Progenitor cell of endocrine pancreas (in vitro differentiated cells): ENCODE results near the gene BCAS3. TPM values are rescaled to one million over a fixed set of nuclear protein-coding genes. Genes with fewer than 3 reads are reported as not detected.

Experiments
- DNase-seq: peaks from one replicate; pipeline ENCODE4 v3.0.0; 2021; ENCODE audit warnings: low spot score; ENCODE audit not compliant: unreplicated experiment
- H3K27ac Mint-ChIP-seq: 2 replicates; pipeline ENCODE4 v1.8.0; 2021; ENCODE audit warnings: mild to moderate bottlenecking, moderate library complexity, mixed read lengths
- H3K27me3 Mint-ChIP-seq: 2 replicates; pipeline ENCODE4 v1.8.0; 2021; ENCODE audit warnings: mixed read lengths
- H3K36me3 Mint-ChIP-seq: 2 replicates; pipeline ENCODE4 v1.8.0; 2022; ENCODE audit warnings: mixed read lengths; ENCODE audit not compliant: insufficient read depth
- H3K4me1 Mint-ChIP-seq: 2 replicates; pipeline ENCODE4 v1.8.0; 2021; ENCODE audit warnings: low read depth, mixed read lengths
- H3K4me3 Mint-ChIP-seq: 2 replicates; pipeline ENCODE4 v1.8.0; 2021; ENCODE audit warnings: low read depth, mild to moderate bottlenecking, moderate library complexity, mixed read lengths
- H3K9me3 Mint-ChIP-seq: 2 replicates; pipeline ENCODE4 v1.8.0; 2021; ENCODE audit warnings: low read depth, mixed read lengths
- total RNA-seq: library from RNA; stranded (reverse); gene quantifications from 2 replicates; pipeline ENCODE4 v1.2.1, GENCODE V29; 2021
- TF ChIP-seq, protein P1 (sequence below): fragments of 200-600 bp; sonication (generic); IDR thresholded peaks from one replicate; pipeline ENCODE4 v1.5.0; 2021; ENCODE audit warnings: antibody characterized with exemption, mild to moderate bottlenecking; ENCODE audit not compliant: unreplicated experiment

Gene BCAS3
- total RNA-seq, 1 donor from 2014 or later, result 36.1 TPM

DNA sequence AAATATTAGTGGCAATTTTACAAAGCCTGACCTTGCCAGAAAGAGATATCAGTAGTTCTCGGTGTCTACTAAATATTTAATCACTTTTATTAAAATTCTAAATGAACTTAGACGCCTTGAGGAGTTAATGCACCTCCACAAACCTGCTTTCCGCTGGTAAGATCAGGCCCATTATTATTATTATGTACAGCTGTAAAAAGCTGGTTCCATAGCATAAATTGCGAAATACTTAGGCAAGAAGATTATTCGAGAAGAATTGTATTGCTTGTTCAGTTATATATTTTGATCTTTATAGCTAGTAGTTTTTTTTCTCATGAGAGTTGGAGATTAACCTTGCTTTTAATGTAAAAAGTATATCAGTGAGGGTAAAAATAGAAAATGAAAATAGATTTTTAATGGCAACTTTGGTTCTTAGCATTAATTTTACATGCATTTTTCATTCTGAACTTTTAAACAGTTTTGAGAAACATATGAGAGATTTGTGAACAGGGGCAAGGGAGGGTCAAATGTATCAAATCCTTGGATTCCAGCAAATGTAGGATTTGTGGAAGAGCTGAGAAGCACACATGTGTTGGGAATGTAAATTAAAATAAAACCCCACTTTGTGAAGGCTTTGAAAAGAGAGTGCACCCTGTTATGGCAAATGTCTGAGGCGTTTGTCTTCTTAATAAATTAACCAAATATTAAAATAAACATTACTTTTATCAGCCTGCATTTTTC, 471.6 kb downstream of the BCAS3 start:
- Mint-ChIP-seq H3K27ac (no peak overlapping the region), H3K27me3 (peaks cover 3% of the 10 kb centered on the region), H3K4me3 (no peak overlapping the region), H3K9me3 (peaks cover 3% of the 10 kb centered on the region), H3K4me1 (peaks cover 31% of the 10 kb centered on the region), H3K36me3 (no peaks in the 10 kb centered on the region)
- no peak for DNase-seq
- TF ChIP-seq, protein P1, sequence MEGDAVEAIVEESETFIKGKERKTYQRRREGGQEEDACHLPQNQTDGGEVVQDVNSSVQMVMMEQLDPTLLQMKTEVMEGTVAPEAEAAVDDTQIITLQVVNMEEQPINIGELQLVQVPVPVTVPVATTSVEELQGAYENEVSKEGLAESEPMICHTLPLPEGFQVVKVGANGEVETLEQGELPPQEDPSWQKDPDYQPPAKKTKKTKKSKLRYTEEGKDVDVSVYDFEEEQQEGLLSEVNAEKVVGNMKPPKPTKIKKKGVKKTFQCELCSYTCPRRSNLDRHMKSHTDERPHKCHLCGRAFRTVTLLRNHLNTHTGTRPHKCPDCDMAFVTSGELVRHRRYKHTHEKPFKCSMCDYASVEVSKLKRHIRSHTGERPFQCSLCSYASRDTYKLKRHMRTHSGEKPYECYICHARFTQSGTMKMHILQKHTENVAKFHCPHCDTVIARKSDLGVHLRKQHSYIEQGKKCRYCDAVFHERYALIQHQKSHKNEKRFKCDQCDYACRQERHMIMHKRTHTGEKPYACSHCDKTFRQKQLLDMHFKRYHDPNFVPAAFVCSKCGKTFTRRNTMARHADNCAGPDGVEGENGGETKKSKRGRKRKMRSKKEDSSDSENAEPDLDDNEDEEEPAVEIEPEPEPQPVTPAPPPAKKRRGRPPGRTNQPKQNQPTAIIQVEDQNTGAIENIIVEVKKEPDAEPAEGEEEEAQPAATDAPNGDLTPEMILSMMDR, result no peak

DNA sequence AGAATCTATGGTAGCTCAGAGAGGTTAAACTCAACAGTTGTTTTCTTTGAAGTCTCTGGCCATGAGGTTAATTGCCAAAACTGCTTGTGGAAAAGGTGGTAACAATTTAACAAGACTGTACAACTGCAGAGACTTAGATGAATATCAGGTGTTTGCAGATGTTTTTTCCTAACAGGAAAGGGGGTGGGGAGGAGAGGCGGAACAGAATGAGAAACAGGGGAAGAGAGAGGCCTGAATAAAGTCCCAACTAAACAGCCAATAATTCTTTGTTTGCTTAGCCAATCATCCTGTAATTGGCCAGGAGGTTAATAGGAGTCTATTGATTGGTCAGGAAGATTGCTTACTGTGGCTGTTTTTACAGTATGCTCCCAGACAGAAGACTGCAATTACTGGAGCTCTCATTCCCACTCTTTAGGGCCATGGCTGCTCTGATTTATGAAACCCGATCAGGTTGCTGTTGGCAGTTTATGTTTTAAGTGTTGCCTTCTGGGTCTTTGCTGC, 472.3 kb downstream of the BCAS3 start:
- Mint-ChIP-seq H3K27me3 (peaks cover 3% of the 10 kb centered on the region), H3K4me3 (no peak overlapping the region), H3K27ac (no peak overlapping the region), H3K4me1 (peaks cover 31% of the 10 kb centered on the region), H3K36me3 (no peaks in the 10 kb centered on the region), H3K9me3 (peaks cover 3% of the 10 kb centered on the region)
- TF ChIP-seq, protein P1, result no peak
- DNase-seq, result no peak

DNA sequence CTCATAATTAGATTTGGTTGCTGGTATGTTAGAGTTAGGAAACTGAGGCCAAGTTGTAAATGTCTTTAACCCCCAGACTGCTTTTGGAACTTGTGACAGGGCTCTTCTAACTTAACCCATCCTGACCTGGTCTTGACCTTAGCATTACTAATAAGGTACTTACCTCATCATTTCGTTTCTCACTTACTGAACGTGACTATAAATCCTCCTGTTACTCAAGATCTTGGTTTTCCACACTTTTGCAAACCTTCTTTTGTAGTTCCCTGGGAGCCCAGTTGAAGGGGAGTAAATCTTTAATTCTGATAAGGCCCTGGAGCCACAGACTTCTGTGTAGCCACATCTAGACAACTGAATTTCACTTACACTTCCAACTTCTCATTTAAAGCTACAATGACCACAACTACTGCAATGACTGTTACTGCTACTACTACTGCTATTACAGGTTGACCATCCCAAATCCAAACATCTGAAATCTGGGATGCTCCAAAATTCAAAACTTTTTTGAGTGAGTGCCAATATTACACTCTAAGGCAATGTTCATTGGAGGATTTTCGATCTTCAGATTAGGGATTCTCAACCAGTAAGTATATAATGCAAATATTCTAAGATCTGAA, 473.1 kb downstream of the BCAS3 start:
- TF ChIP-seq, protein P1, result no peak
- H3K4me3 Mint-ChIP-seq, result no peak overlapping the region

DNA sequence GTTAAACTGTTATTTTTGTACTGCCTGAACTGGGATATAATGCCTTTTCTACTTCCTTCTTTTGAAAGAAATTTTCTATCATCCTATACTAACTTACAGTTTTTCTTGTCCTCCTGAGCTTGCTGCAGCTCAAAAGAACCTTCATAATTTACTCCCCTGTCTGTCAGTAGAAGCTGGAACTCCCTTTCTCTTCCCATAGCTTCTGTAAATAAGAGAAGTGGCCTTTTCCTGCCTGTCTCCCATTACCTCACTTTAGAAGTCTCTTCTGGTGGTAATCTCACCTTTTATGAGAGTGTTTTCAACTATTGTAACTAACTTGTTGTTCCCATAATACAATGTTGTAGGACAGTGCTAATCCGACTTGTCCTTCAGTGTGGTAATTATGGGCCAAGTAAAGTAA, 475.2 kb downstream of the BCAS3 start:
- H3K9me3 Mint-ChIP-seq, result peaks cover 3% of the 10 kb centered on the region
- TF ChIP-seq, protein P1, result no peak
- no peaks in the 10 kb centered on the region for H3K36me3 Mint-ChIP-seq
- no peak overlapping the region for H3K27ac Mint-ChIP-seq
- H3K4me3 Mint-ChIP-seq, result no peak overlapping the region
- no peak for DNase-seq
- H3K4me1 Mint-ChIP-seq, result peaks cover 49% of the 10 kb centered on the region
- no peaks in the 10 kb centered on the region for H3K27me3 Mint-ChIP-seq

More for the DNA sequence above, 473.1 kb downstream of the BCAS3 start:
- peaks cover 32% of the 10 kb centered on the region for H3K4me1 Mint-ChIP-seq
- peaks cover 3% of the 10 kb centered on the region for H3K9me3 Mint-ChIP-seq
- no peak for DNase-seq
- H3K36me3 Mint-ChIP-seq, result no peaks in the 10 kb centered on the region
- no peaks in the 10 kb centered on the region for H3K27me3 Mint-ChIP-seq
- H3K27ac Mint-ChIP-seq, result no peak overlapping the region

DNA sequence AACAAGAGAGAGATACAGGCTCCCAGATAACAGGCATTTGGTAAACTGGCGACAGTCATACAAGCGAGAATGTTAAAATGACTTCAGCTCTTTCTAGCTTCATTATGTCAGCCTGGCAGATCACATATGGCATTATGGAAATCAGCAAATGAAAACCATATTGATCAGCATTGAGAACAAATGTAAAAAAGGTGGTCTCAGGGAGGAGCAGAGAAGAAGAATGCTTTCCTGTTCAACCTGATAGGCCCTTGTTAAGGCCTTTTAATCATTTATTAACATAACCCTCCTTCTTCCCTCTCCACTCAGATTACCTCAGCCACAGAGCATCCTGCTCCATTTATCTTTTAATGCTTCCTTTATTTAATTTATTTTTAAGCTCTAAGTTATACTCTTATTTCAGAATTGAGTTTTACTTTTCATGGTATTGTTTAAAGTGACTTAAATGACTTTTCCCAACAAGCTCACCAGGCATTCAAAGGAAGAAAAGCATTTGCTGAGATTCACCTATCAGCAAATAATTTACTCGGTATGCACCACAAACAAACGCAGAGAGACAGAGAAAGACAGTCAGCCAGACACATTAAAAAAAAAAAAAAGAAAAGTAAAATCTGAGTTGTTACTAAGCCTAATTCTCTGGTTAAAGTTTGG, 478.1 kb downstream of the BCAS3 start:
- no peak for DNase-seq
- no peaks in the 10 kb centered on the region for H3K27me3 Mint-ChIP-seq
- no peak overlapping the region for H3K27ac Mint-ChIP-seq
- H3K36me3 Mint-ChIP-seq, result no peaks in the 10 kb centered on the region
- no peak overlapping the region for H3K4me3 Mint-ChIP-seq
- H3K4me1 Mint-ChIP-seq, result peaks cover 50% of the 10 kb centered on the region
- TF ChIP-seq, protein P1, result no peak
- peaks cover 3% of the 10 kb centered on the region for H3K9me3 Mint-ChIP-seq
